NT2/D1 (cell line): Measurements from ENCODE around the gene TANK.

Source experiments
- YY1 ChIP-seq: IDR thresholded peaks from 2 replicates; pipeline ENCODE4 v1.6.1; 2011; ENCODE audit not compliant: insufficient read length, insufficient read depth
- ZNF274 ChIP-seq: IDR thresholded peaks from 2 replicates; pipeline ENCODE4 v1.6.1; 2011; ENCODE audit warnings: mild to moderate bottlenecking, low read depth, low read length

- TF ChIP-seq ZNF274 (no peak), YY1 (no peak)
Observed at GRCh38 chr2:161250864-161251436, 90.7 kb downstream of the TANK start.
